Measurements from ENCODE around the gene NLK.

Gene NLK

DNA sequence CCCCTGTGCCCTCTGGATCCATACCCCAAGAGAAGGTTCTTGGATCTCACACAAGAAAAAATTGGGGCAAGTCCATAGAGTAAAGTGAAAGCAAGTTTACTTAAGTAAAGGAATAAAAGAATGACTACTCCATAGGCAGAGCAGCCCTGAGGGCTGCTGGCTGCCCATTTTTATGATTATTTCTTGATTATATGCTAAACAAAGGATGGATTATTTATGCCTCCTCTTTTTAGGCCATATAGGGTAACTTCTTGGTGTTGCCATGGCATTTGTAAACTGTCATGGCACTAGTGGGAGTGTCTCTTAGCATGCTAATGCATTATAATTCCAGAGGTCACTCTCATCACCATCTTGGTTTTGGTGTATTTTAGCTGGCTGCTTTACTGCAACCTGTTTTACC, 70.8 kb downstream of the NLK start:
- H3K4me3 ChIP-seq (replicated peaks in 1 of 2; ENCODE audit: low read depth in 2 of 2, low read length in 2 of 2): no peak overlapping the region
- TF ChIP-seq, protein P1, sequence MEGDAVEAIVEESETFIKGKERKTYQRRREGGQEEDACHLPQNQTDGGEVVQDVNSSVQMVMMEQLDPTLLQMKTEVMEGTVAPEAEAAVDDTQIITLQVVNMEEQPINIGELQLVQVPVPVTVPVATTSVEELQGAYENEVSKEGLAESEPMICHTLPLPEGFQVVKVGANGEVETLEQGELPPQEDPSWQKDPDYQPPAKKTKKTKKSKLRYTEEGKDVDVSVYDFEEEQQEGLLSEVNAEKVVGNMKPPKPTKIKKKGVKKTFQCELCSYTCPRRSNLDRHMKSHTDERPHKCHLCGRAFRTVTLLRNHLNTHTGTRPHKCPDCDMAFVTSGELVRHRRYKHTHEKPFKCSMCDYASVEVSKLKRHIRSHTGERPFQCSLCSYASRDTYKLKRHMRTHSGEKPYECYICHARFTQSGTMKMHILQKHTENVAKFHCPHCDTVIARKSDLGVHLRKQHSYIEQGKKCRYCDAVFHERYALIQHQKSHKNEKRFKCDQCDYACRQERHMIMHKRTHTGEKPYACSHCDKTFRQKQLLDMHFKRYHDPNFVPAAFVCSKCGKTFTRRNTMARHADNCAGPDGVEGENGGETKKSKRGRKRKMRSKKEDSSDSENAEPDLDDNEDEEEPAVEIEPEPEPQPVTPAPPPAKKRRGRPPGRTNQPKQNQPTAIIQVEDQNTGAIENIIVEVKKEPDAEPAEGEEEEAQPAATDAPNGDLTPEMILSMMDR (IDR thresholded peaks at IDR 0.05; ENCODE audit: low read depth, low read length): no peak
- DNase-seq (ENCODE audit: low read depth in 2 of 2): peak in 1 of 2 donors; percentile 11

DNA sequence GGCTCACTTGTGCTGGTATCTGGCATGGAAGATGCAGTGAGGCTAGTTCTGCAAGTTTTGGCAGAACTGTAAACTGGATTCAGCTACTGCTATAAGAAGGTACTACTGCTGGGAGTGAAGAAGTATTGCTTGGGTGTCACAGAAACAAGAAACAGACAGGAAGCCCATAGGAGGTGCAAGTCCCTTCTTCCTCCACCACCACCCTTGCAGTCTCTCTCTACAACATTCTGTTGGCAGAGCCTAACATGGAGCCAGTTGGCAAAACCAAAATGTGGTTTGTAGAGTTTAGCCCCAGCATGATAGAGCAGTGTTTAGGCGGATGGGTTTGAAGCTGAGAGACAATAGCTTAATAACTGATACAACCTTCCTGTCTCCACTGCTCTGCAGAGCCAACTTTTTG, 72.6 kb downstream of the NLK start:
- no peak for DNase-seq (ENCODE audit: low read depth in 2 of 2)
- TF ChIP-seq, protein P1 (IDR thresholded peaks at IDR 0.05; ENCODE audit: low read depth, low read length): no peak
- H3K4me3 ChIP-seq (replicated peaks in 1 of 2; ENCODE audit: low read depth in 2 of 2, low read length in 2 of 2): no peak overlapping the region

DNA sequence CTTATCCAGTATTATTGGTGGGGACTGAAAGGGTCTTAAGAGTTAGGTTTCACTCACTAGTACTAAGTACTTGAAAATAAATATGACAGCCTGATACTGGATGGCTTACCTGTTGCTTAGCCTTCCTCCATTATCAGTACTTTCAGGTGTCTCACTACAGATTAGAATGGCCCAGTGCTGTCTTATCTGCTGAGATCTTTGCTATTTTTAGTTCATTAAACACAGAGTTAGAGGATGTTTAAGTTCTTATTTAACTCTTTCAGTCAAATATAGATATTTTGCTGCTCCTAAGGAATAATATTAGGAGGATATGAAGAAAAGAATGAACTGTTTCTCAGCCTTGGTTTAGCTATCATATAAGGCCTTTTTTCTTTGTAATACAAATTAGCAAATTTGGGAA, 74.8 kb downstream of the NLK start:
- H3K4me3 ChIP-seq (replicated peaks in 1 of 2; ENCODE audit: low read depth in 2 of 2, low read length in 2 of 2): no peak overlapping the region
- TF ChIP-seq, protein P1 (IDR thresholded peaks at IDR 0.05; ENCODE audit: low read depth, low read length): no peak
- no peak for DNase-seq (ENCODE audit: low read depth in 2 of 2)

DNA sequence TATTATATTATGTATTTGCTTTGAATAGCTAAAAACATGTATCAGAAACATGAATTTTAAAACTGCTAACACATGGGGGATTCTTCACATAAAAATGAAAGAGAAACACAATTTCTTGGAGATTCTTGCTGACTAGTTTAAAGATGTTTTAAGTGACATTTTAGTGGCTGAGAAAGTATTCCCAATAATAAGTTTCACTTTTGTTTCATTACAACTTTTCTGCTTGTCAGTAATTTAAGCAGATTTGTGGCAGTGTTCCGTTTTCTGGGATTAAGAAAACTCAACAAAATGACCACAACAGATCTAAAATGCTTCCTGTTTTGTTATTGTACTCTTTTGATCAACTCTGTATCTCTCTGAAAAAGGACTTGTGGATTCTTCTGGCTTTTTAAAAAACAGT, 75.9 kb downstream of the NLK start:
- H3K4me3 ChIP-seq (replicated peaks in 1 of 2; ENCODE audit: low read depth in 2 of 2, low read length in 2 of 2): no peak overlapping the region
- TF ChIP-seq, protein P1 (IDR thresholded peaks at IDR 0.05; ENCODE audit: low read depth, low read length): no peak
- no peak for DNase-seq (ENCODE audit: low read depth in 2 of 2)

DNA sequence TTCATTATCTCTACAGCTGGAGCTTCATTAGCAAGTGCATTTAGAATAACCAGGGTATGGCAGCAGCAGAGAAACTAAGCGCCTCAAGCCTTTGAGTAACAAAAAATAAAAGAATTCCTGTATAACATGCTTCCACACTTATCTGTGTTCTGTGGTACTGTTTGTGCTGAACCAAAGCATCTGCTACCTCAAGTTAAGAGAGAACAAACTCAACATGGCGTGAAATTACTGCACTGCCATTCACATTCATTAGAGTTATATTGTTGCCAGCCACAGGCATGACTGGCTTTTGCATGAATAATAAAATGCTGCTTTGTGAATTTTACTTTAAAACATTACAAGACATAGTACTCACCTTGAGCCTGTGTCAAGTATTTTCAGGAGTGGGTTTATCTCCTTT, 76.6 kb downstream of the NLK start:
- TF ChIP-seq, protein P1 (IDR thresholded peaks at IDR 0.05; ENCODE audit: low read depth, low read length): no peak
- H3K4me3 ChIP-seq (replicated peaks in 1 of 2; ENCODE audit: low read depth in 2 of 2, low read length in 2 of 2): no peak overlapping the region
- no peak for DNase-seq (ENCODE audit: low read depth in 2 of 2)

DNA sequence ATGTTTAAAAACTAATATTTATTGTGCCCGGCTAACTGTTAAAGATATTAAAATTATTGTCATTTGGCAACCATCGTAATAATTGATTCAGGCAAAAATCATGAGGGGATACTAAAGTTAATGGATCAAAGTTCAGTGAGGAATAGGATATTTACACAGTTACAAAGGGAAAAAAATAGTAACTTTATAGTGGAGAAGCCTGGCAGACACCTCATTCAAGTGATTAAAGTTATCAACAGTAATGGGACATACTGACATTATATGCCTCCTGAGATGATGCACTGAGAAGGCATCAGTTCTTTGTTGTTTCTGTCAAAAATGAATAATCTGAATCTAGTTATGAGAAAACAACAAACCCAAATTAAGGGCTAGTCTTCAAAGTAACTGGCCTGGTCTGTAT, 77.1 kb downstream of the NLK start:
- H3K4me3 ChIP-seq (replicated peaks in 1 of 2; ENCODE audit: low read depth in 2 of 2, low read length in 2 of 2): no peak overlapping the region
- TF ChIP-seq, protein P1 (IDR thresholded peaks at IDR 0.05; ENCODE audit: low read depth, low read length): no peak
- no peak for DNase-seq (ENCODE audit: low read depth in 2 of 2)

DNA sequence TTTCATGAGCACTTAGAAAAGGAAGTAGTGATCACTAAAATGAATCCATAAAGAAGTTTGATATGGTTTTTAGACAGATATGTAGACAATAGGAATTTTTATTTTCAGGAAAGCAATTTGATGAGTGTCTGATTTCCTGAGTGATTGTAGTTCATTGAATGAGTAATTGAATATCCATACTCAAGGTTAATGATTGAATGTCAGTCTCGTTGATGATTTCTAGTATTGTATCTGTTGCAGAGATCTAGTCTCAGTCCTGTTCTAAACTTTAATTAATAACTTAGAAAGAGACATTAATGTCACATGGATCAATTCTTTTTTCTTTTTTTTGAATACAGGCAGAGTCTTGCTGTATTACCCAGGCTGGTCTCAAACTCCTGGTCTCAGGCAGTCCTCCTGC, 78.3 kb downstream of the NLK start:
- DNase-seq (ENCODE audit: low read depth in 2 of 2): no peak
- TF ChIP-seq, protein P1 (IDR thresholded peaks at IDR 0.05; ENCODE audit: low read depth, low read length): no peak
- no peak overlapping the region for H3K4me3 ChIP-seq (replicated peaks in 1 of 2; ENCODE audit: low read depth in 2 of 2, low read length in 2 of 2)

Measured in cardiac fibroblast (primary cell).